RWPE1 (cell line): ENCODE data around the gene MSH2.
"Not testable (repeated sequence)": the region's sequence is repeated elsewhere in the genome, so short reads cannot be mapped to it uniquely, and the experiment has no call there.

Source experiments
- CTCF ChIA-PET: fragments of 350-600 bp; sonication (Branson Sonifier 250); formaldehyde crosslinking; extraction: SDS; loops from one replicate; lab custom pipeline; 2021; lab: Yijun Ruan, JAX
- POLR2A ChIA-PET: fragments of 400-600 bp; formaldehyde crosslinking; extraction: SDS; loops from one replicate; lab custom pipeline; 2020; ENCODE audit warnings: antibody characterized with exemption; ENCODE audit not compliant: low non-redundant PET; lab: Yijun Ruan, JAX
- DNase-seq: peaks from one replicate; pipeline ENCODE4 v3.0.0; 2012; ENCODE audit warnings: low spot score
- H3K27ac ChIP-seq: fragments of 450-650 bp; 2 replicates; pipeline ENCODE4 v1.5.1; 2017
- TF ChIP-seq, protein P1 (sequence below): fragments of 450-650 bp; conservative IDR thresholded peaks from 2 replicates; pipeline ENCODE4 v1.5.1; 2017; ENCODE audit warnings: low read depth, mild to moderate bottlenecking

MSH2 gene

GRCh38 chr2:47438106-47438505, 35.1 kb downstream of the MSH2 start:
- CTCF ChIA-PET, result interaction anchor here (0.6 to 5.3 kb wide), 7 partner anchors 10 to 330 kb away, joined by 4 to 58 read pairs (median 6); no protein-coding TSS in a partner anchor
- no peak for DNase-seq
- no peak overlapping the region for H3K27ac ChIP-seq
- POLR2A ChIA-PET, result no interaction called here
- TF ChIP-seq, protein P1, sequence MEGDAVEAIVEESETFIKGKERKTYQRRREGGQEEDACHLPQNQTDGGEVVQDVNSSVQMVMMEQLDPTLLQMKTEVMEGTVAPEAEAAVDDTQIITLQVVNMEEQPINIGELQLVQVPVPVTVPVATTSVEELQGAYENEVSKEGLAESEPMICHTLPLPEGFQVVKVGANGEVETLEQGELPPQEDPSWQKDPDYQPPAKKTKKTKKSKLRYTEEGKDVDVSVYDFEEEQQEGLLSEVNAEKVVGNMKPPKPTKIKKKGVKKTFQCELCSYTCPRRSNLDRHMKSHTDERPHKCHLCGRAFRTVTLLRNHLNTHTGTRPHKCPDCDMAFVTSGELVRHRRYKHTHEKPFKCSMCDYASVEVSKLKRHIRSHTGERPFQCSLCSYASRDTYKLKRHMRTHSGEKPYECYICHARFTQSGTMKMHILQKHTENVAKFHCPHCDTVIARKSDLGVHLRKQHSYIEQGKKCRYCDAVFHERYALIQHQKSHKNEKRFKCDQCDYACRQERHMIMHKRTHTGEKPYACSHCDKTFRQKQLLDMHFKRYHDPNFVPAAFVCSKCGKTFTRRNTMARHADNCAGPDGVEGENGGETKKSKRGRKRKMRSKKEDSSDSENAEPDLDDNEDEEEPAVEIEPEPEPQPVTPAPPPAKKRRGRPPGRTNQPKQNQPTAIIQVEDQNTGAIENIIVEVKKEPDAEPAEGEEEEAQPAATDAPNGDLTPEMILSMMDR, result no peak

DNA sequence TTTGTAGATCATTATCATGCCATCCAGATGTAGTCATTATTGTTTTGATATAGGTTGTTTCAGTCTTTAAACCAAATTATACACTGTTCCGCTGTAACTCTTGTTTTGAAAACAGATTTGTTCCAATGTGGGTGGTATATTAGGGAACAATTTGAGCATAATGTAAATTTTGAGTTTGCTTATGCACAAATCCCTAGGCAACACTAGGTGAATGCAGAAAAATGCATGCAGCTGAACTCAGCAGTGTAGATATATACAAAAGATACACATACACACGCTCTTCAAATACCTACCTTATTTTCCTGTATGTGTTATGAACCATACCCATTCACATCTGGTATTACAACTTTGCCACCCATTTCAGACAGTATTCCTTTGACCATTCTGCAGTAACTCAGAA, 35.8 kb downstream of the MSH2 start:
- TF ChIP-seq, protein P1, result no peak
- DNase-seq, result no peak
- H3K27ac ChIP-seq, result no peak overlapping the region
- ChIA-PET CTCF (interaction anchor here (0.6 to 5.3 kb wide), 3 partner anchors 24 to 487 kb away, joined by 3 to 58 read pairs (median 8); no protein-coding TSS in a partner anchor), POLR2A (no interaction called here)

GRCh38 chr2:47451790-47452189, 48.8 kb downstream of the MSH2 start:
- no peak overlapping the region for H3K27ac ChIP-seq
- TF ChIP-seq, protein P1, result no peak
- POLR2A ChIA-PET, result no interaction called here
- no peak for DNase-seq
- CTCF ChIA-PET, result interaction anchor here (1.3 kb wide), 1 partner anchor 14 kb away, joined by 4 read pairs; no protein-coding TSS in a partner anchor

DNA sequence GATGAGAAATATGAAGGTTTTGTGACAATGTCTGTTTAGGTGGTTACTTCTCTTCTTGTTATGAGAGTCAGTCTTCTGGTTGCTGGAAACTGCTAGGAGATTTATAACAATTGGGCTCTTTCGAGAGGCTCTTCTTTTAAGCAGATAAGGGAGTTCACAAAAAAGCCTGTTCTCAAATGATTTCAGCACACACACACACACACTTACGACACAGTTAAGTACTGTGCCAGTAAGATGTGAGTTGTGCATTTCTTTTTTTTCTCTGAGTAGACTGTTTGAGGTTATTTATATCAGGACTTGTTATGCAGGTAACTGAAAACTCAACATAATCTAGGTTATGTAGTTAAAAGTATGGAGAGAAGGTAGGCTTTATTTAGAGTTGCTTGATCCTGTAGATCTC, 49.8 kb downstream of the MSH2 start:
- no peak for DNase-seq
- ChIA-PET CTCF (interaction anchor here (0.7 kb wide), 1 partner anchor 1421 kb away, joined by 4 read pairs; no protein-coding TSS in a partner anchor), POLR2A (no interaction called here)
- no peak overlapping the region for H3K27ac ChIP-seq
- TF ChIP-seq, protein P1, result no peak

DNA sequence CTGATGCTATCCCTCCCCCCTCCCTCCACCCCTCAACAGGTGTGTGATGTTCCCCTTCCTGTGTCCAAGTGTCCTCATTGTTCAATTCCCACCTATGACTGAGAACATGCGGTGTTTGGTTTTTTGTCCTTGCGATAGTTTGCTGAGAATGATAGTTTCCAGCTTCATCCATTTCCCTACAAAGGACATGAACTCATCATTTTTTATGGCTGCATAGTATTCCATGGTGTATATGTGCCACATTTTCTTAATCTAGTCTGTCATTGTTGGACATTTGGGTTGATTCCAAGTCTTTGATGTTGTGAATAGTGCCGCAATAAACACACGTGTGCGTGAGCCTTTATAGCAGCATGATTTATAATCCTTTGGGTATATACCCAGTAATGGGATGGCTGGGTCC, 51.9 kb downstream of the MSH2 start:
- DNase-seq, H3K27ac ChIP-seq, POLR2A ChIA-PET: not testable (repeated sequence)
- CTCF ChIA-PET, result interaction anchor here (0.6 kb wide), 1 partner anchor 1072 kb away, joined by 3 read pairs; no protein-coding TSS in a partner anchor

DNA sequence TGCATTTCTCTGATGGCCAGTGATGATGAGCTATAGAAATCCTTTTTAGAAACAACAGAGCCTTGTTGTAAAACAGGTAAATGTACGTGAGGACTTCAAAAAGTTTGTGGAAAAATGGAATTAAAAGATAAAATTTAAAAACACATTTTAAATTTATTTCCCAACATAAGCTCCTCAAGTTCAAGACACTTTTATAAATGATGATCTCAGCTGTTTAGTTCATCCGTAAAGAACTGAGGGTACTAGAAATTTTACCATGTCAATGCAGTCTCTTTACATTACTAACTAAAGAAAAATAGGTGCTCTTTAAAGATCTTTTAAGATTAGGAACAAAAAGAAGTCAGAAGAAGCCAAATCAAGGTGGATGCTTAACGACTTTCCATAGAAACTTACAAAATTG, 52.5 kb downstream of the MSH2 start:
- POLR2A ChIA-PET, result no interaction called here
- CTCF ChIA-PET, result interaction anchor here (0.6 kb wide), 2 partner anchors 376 to 1071 kb away, joined by 3 read pairs; no protein-coding TSS in a partner anchor
- TF ChIP-seq, protein P1, result no peak
- no peak overlapping the region for H3K27ac ChIP-seq
- DNase-seq, result no peak

- TF ChIP-seq, protein P1, result no peak
- POLR2A ChIA-PET, result no interaction called here
- no peak overlapping the region for H3K27ac ChIP-seq
- CTCF ChIA-PET, result no interaction called here
- no peak for DNase-seq
These were observed 53.9 kb downstream of the MSH2 start for GRCh38 chr2:47456851-47457250.
